T-helper 1 cell treated with Interleukin-12 subunit alpha and Interleukin-12 subunit beta and Interleukin-4 antibody, amounts not matched to agents 30 μg/mL and 1 μg/mL, for 36 hours (primary cell): ENCODE measurements around the gene MOSPD3.

Experiments
- H3K27ac Mint-ChIP-seq: one replicate; pipeline ENCODE4 v1.8.0; 2021; ENCODE audit warnings: mild to moderate bottlenecking, mixed read lengths
- H3K27me3 Mint-ChIP-seq: one replicate; pipeline ENCODE4 v1.8.0; 2021; ENCODE audit warnings: low read depth, mixed read lengths
- H3K36me3 Mint-ChIP-seq: one replicate; pipeline ENCODE4 v1.8.0; 2021; ENCODE audit warnings: low read depth, mixed read lengths
- H3K4me1 Mint-ChIP-seq: one replicate; pipeline ENCODE4 v1.8.0; 2021; ENCODE audit warnings: low read depth, mixed read lengths
- H3K4me3 Mint-ChIP-seq: one replicate; pipeline ENCODE4 v1.8.0; 2021; ENCODE audit warnings: mild to moderate bottlenecking, moderate library complexity, mixed read lengths
- H3K9me3 Mint-ChIP-seq: one replicate; pipeline ENCODE4 v1.8.0; 2021; ENCODE audit warnings: mixed read lengths

Gene MOSPD3

DNA sequence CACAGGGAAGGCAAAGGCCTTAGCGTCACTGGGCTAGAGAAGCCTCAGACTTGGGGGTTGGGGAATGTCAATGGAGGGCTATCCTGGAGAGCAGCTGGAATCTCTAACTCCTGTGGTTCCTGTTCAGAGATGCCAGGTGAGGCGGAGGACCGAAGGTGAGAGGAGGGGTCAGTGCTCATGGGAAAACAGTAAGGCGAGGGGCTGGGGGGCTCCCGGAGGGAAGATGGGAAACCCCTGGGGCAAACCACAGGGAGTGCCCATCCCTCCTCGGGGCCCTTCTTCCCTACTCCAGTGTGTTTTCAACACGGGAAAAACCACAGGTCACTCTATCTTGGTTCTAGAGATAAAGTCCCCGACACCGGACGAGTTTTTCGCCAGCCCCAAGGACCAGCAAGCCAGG, 29.7 kb upstream of the MOSPD3 start:
- Mint-ChIP-seq H3K27me3 (no peaks in the 10 kb centered on the region), H3K36me3 (peaks cover 10% of the 10 kb centered on the region), H3K4me3 (peak overlapping the region; percentile 61), H3K4me1 (peaks cover 21% of the 10 kb centered on the region), H3K9me3 (no peaks in the 10 kb centered on the region), H3K27ac (peak overlapping the region; percentile 97)

- peak overlapping the region; percentile 95 for H3K4me3 Mint-ChIP-seq
- H3K4me1 Mint-ChIP-seq: peaks cover 22% of the 10 kb centered on the region
- no peaks in the 10 kb centered on the region for H3K27me3 Mint-ChIP-seq
- peak overlapping the region; percentile 97 for H3K27ac Mint-ChIP-seq
- H3K9me3 Mint-ChIP-seq: no peaks in the 10 kb centered on the region
- peaks cover 10% of the 10 kb centered on the region for H3K36me3 Mint-ChIP-seq
These were observed 28.9 kb upstream of the MOSPD3 start for GRCh38 chr7:100583132-100584053.

DNA sequence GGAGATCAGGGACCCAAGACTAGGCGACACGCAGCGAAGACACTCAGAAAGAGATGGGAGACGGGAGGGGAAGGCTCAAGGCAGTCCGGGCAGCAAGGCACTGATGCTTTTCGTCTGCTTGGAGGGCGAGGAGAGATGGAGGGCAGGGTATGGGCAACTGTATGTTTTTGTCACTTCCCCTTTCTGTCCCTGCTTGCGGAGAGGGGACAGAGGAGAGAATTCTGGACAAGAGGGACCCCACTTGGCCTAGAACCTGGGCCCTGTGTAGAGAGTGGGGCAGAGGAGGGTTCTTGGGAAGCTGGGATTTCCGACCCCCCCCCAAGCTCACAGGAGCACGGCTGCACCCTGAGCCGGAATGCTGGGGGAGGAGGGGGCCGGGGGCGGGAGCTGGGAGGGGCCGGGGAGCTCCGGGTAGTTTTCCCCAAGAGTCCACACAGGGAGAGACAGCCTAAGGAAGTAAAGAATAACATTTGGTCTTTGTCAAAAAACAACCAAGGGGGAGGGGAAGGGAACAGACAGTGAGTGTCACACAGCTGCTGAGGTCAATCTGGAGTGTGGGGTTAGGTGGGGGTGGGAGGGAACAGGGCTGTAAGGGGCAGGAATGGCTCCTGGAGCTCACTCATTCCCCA, 28.2 kb upstream of the MOSPD3 start:
- H3K4me3 Mint-ChIP-seq: peak overlapping the region; percentile 95
- peaks cover 6% of the 10 kb centered on the region for H3K36me3 Mint-ChIP-seq
- H3K27ac Mint-ChIP-seq: peak overlapping the region; percentile 97
- peaks cover 2% of the 10 kb centered on the region for H3K27me3 Mint-ChIP-seq
- H3K4me1 Mint-ChIP-seq: peaks cover 20% of the 10 kb centered on the region
- H3K9me3 Mint-ChIP-seq: no peaks in the 10 kb centered on the region

DNA sequence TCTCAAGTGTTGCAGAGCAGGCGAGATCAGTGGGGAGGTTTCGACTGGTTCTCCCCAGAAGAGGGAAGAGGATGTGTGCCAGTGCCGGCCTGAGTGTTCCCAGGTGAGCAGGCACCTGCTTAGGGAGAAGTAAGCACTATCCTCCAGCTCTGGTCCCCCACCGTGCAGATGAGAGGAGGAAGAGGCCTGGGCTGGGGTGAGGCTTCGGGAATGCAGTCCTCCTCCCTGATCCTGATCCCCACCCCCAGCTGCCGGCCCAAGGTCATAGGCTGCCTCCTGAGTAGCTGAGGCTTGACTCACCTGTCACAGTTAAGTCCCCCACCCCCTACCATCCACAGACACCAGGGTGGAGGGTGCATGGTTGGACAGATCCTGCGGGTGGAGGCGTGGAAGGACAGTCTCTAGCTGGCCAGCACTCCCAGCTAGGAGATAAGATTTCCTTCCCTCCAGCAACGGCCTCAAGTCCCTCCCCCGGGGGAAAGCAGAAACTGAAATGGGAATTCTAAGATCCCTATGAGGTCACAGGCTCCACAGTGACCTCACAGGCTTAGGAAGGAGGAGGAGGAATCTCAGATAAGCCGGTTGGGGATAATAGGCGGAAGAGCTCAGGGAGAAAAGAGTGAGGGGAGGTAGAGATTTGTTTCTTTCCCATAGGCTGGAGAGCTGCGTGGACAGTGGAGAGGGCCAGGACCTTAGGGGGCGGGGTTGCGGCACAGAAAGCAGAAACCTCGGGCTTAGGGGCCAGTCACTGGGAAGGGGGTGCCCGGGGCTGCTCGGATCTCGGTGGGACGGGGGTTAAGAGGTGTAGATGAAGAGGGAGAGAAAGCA, 27.4 kb upstream of the MOSPD3 start:
- Mint-ChIP-seq H3K27ac (peak overlapping the region; percentile 97), H3K4me3 (peak overlapping the region; percentile 95), H3K4me1 (peaks cover 20% of the 10 kb centered on the region), H3K27me3 (peaks cover 8% of the 10 kb centered on the region), H3K9me3 (no peaks in the 10 kb centered on the region), H3K36me3 (peaks cover 3% of the 10 kb centered on the region)

DNA sequence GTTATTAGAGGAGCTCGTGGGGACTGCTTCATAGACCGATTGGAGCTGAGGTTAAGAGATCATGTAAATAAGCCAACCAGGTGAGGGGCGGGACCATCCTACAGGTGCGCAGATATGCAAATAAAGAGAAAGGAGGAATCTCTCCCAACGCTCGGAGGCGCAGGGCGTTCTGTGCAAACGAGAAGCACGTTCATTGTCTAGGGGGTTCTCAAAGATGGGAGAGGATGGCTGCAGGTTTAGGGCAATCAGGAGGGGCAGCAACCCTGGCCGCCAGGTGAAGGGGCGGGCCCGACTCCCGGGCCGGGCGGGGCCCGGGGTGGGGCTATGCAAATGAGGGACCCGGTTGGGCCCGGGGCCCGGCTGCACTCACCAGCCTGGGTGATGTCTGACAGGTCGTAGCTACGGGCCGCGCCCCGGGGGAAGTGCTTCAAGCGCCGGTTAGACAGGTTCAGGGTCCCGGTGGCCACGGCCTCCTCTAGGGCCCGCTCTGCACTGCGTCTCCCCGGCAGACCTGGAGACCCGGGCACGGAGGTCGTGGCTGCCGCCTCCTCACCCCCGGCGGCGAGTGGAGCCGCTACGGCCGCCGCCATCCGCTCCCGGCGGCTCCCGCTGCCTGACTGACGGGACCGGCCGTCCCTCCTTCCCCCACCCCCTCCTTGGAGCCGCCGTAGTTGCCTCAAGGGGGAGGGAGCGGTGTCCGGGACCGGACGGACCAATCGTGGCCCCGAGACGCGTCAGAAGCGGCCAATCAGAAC, 26.7 kb upstream of the MOSPD3 start, which contains the start of gene LRCH4:
TSS of gene LRCH4 (minus strand) at position 619 of the 755 bp plus-strand sequence. CDS start at position 590, 29 bp downstream.
- H3K9me3 Mint-ChIP-seq: no peaks in the 10 kb centered on the region
- peak within 1 kb of the TSS; percentile 92 for H3K27ac Mint-ChIP-seq
- peaks cover 20% of the 10 kb centered on the region for H3K4me1 Mint-ChIP-seq
- H3K36me3 Mint-ChIP-seq: peaks cover 3% of the 10 kb centered on the region
- peaks cover 14% of the 10 kb centered on the region for H3K27me3 Mint-ChIP-seq
- H3K4me3 Mint-ChIP-seq: peak within 1 kb of the TSS; percentile 95

- Mint-ChIP-seq H3K27ac (peak within 1 kb of the TSS; percentile 92), H3K27me3 (peaks cover 14% of the 10 kb centered on the region), H3K4me1 (peaks cover 20% of the 10 kb centered on the region), H3K36me3 (peaks cover 3% of the 10 kb centered on the region), H3K9me3 (no peaks in the 10 kb centered on the region), H3K4me3 (peak within 1 kb of the TSS; percentile 95)
These were observed 25.9 kb upstream of the MOSPD3 start, which contains the start of gene FBXO24 for GRCh38 chr7:100586266-100587025. FBXO24 (plus strand) TSS chr7:100586328; CDS start chr7:100586626, 298 bp downstream.

DNA sequence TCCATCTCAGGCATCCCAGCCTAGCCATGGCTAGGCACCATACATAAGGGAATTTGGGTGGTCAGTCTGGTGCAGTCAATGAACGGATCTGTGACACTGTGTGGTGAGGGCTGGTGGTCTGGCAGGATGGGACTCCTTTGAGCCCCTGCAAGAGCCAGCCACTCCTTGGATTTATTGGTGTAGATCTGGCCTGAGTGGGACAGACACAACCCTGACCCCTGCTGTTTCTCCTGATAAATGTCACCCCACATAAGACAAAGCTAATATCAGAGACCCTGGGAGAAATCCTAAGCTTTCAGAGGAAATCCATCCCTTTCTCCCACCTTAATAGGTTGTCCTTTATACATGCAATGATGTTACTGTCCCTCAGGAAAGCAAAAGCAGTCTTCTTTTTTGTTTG, 23.9 kb upstream of the MOSPD3 start:
- Mint-ChIP-seq H3K36me3 (peaks cover 3% of the 10 kb centered on the region), H3K4me1 (peaks cover 16% of the 10 kb centered on the region), H3K9me3 (no peaks in the 10 kb centered on the region), H3K27me3 (peaks cover 14% of the 10 kb centered on the region), H3K4me3 (peak overlapping the region; percentile 39), H3K27ac (no peak overlapping the region)

- Mint-ChIP-seq H3K36me3 (no peaks in the 10 kb centered on the region), H3K27ac (no peak overlapping the region), H3K4me3 (peak overlapping the region; percentile 11), H3K9me3 (no peaks in the 10 kb centered on the region), H3K27me3 (peaks cover 14% of the 10 kb centered on the region), H3K4me1 (peaks cover 10% of the 10 kb centered on the region)
These were observed 22.9 kb upstream of the MOSPD3 start for GRCh38 chr7:100589341-100589947.

DNA sequence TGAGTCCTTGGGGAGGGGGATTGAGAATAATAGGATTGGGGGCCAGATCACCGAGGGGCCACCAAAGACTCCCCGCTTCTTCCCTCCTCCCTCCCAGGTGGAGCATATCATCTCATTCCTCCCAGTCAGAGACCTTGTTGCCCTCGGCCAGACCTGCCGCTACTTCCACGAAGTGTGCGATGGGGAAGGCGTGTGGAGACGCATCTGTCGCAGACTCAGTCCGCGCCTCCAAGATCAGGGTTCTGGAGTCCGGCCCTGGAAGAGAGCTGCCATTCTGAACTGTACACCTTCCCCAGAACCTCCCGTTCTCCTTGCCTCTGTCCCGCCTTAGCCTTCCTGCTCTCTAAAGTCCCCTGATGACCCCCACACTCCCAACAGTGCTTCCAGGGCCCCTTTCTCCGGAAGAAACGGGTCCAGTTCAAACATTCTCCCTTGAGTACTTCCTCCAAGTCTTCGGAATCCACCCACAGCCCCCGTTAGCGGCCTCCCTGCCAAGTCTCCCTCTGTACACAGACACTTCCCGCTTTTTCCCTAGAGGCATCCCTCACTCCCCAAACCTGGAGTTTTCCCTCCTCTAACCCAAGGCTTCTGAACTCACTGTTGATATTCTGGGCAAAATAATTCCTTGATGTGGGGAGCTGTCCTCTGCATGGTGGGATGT, 22.1 kb upstream of the MOSPD3 start:
- peaks cover 18% of the 10 kb centered on the region for H3K27me3 Mint-ChIP-seq
- H3K27ac Mint-ChIP-seq: no peak overlapping the region
- no peaks in the 10 kb centered on the region for H3K36me3 Mint-ChIP-seq
- peaks cover 7% of the 10 kb centered on the region for H3K4me1 Mint-ChIP-seq
- H3K4me3 Mint-ChIP-seq: no peak overlapping the region
- no peaks in the 10 kb centered on the region for H3K9me3 Mint-ChIP-seq

DNA sequence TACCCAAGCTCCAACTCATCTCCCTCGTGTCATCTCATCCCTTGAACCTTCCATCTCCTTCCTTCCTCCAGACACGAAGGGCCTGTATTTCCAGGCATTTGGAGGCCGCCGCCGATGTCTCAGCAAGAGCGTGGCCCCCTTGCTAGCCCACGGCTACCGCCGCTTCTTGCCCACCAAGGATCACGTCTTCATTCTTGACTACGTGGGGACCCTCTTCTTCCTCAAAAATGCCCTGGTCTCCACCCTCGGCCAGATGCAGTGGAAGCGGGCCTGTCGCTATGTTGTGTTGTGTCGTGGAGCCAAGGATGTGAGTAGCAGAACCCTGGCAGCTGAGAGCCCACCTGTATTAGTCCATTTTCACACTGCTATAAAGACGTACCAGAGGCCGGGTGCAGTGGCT, 20.7 kb upstream of the MOSPD3 start:
- Mint-ChIP-seq H3K27me3 (peaks cover 18% of the 10 kb centered on the region), H3K27ac (no peak overlapping the region), H3K4me1 (peaks cover 2% of the 10 kb centered on the region), H3K9me3 (no peaks in the 10 kb centered on the region), H3K36me3 (no peaks in the 10 kb centered on the region), H3K4me3 (no peak overlapping the region)

GRCh38 chr7:100595188-100595587, 17.2 kb upstream of the MOSPD3 start:
- no peaks in the 10 kb centered on the region for H3K9me3 Mint-ChIP-seq
- peaks cover 9% of the 10 kb centered on the region for H3K27me3 Mint-ChIP-seq
- peaks cover 3% of the 10 kb centered on the region for H3K4me1 Mint-ChIP-seq
- H3K4me3 Mint-ChIP-seq: no peak overlapping the region
- no peaks in the 10 kb centered on the region for H3K36me3 Mint-ChIP-seq
- no peak overlapping the region for H3K27ac Mint-ChIP-seq

- Mint-ChIP-seq H3K36me3 (no peaks in the 10 kb centered on the region), H3K27me3 (peaks cover 4% of the 10 kb centered on the region), H3K4me1 (peaks cover 3% of the 10 kb centered on the region), H3K4me3 (no peak overlapping the region), H3K27ac (no peak overlapping the region), H3K9me3 (no peaks in the 10 kb centered on the region)
These were observed 13.9 kb upstream of the MOSPD3 start for GRCh38 chr7:100598425-100598824.
